ENCODE data around the gene ADD1.

The ADD1 gene

DNA sequence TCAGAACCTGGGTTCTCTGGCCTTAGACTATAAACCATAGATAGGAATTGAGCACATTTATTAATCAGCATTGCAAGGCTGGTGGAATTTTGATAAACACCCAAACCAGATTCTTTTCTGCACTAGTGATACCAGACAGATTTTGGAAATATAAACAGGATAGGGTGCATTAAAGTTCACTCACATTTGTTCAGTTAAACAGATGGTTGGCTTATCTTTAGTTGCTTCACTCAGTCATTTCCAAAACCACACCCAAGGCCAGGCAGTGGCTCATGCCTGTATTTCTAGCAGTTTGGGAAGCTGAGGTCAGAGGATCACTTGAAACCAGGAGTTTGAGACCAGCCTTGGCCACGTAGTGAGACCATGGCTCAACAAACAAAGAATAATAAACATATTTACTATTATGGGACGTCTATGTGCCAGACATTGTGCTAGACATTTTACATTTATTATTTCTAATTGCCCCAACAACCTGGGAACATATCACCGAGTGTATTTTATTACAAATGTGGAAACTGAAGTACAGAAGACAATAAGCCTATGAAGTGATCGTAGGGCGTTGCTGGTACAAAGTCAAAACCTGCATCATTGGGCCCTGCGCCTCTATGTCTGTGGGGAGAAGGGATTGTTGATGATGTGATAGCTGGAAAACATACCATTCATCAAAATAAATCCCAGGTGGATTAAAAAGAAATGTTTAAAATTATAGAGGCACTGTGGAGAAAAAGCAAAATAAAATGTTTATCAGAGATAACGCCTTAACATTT, 15.0 kb downstream of the ADD1 start:
- H3K4me3 ChIP-seq (ENCODE audit: low read depth, low read length): no peak overlapping the region

DNA sequence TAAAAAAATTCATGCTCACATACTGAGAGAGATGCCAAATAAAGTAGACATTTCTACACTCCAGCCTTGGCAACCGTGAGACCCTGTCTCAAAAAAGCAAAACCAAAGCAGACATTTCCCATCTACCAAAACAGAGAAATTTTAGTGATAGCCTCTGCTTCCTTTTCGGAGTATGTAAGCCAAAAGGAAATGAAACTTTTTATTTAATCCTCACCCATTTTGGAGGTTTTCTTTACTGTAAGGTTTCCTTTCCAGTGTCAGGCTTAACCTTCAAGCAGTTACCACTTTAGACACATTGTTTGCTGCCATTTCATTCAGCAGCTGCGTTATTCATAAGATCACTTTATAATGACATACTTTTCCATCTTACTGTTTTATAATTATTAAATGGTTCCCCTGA, 15.9 kb downstream of the ADD1 start:
- no peak overlapping the region for H3K4me3 ChIP-seq (ENCODE audit: low read depth, low read length)

DNA sequence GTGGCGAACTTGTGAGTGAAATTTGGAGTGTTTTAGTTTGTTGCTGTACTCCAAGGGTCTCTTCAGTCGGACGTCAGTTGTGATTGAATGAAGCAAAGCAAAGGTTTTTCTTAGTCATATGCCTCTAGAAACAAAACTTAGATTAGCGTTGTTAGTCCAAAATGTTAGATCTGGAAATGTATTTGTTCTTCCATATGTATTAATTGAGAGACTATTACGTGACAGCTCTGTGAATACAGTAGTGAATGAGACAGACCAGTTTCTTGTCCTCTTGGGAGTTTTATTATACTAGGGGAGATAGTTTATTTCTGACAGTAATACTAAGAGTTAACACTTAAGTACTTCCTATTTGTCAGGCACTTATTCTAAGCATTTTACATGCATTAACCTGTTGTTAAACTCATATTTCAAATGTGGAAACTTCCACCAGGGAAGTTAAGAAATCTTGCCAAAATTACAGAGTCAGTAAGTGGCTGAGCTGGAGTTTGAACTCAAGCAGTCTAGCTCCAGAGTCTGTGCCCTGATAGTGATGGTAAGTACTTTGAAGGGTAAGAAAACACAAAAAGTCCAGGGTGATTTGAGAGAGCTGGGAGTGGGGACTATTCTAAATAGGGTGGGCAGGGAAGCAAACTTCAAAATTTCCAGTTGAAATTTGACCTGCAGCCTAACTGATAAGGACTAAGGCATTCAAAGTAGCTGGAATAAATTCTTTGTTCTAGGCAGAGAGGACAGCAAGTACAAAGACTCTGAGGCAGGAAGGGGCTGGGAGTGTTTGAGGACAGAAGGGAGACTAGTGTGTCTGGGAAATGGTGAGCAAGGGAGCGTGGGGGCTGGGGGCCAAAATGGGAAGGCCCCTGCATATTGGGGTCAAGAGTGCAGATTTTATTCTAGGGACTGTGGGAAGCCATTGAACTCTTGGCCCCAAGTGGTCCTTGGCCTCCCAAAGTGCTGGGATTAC, 17.0 kb downstream of the ADD1 start:
- H3K4me3 ChIP-seq (ENCODE audit: low read depth, low read length): no peak overlapping the region

DNA sequence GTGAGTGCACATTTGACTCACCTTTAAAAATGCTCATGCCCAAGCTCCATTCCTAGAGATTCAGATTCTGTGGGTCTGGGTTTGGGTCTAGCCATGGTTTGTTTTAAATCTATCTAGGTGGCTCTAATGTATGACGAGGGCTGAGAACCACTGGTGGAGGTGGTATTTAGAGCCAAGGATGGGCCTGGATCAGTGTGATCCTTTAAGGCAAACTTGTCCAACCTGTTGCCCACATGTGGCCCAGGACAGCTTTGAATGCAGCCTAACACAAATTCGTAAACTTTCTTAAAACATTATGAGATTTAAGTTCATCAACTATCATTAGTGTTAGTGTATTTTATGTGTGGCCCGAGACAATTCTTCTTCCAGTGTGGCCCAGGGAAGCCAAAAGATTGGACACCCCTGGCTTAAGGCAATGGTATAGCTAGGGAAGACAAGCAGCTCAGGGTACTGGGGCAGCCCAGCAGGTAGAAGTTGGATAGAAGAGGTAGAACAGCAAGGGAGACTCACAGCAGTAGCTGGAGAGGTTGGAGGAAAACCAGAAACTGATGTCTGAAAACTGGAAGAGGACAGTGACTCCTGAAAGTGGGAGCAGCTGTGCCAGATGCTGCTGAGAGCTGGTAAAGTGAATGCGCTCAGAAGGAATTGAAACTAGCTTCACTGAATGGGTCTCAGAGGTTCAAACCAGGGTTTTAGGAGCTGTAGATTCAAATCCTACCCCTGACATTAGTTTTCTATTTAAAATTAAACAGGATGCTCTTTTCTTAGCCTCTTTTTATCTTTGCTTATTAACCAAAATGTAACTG, 18.2 kb downstream of the ADD1 start:
- H3K4me3 ChIP-seq (ENCODE audit: low read depth, low read length): no peak overlapping the region

DNA sequence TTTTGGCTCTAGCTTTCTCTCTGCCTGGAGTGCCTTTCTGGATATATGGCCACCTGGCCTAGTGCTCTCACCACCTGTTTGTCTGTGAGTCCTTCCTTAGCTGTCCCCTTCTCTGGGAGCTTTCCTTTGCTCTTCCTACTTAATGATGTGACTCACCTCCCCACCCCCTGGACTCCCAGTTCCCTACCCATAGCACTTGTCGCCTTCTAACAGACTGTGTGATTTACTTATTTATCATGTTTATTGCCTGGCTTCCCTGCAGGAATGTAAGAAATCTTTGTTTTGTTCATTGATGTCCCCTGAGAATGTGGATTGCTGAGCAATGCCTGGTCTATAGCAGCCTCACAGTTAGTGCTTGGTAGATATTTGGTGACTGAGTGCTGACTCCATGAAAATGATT, 18.9 kb downstream of the ADD1 start:
- H3K4me3 ChIP-seq (ENCODE audit: low read depth, low read length): no peak overlapping the region

DNA sequence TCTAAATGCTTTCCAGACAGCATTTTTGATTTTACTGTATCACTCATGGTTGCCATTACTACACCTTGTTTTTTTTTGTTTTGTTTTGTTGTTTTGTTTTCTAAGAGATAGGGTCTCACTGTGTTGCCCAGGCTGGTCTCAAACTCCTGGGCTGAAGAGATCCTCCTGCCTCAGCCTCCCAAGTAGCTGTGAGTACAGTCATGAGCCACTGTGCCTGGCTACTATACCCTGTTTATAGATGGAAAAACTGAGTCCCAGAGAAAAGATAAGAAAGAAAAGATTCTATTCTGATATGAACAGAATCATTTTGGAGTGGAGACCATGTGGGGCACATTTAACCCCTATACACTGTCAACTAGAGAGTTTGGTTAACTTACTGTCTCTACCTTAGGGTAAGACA, 20.0 kb downstream of the ADD1 start:
- no peak overlapping the region for H3K4me3 ChIP-seq (ENCODE audit: low read depth, low read length)

DNA sequence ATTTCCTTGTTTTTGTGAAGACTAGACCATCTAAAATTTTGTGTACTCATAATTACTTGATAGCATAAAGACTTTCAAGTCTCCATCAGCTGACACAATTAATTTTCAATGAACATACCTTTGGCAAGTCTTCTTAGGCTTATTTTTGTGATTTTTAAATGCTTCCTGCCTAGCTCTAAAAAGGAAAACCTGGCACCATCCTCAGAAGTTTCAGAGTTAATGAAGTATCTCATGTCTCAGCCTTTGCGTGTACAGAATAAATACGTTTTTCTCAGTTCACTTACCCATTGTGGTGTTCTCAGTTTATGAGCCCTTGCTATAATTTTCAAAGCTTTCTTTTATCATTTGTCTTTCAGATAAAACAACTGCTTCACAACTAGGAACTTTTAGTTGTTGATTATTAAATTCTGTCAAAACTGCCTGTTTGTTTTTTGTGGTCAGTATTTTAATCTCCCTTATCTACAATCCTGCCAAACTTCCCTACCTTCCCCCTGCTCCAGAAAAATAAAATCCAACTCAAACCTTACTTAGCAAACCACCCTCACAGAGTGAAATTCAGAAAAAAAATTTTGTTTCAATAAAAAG, 21.6 kb downstream of the ADD1 start:
- H3K4me3 ChIP-seq (ENCODE audit: low read depth, low read length): no peak overlapping the region

DNA sequence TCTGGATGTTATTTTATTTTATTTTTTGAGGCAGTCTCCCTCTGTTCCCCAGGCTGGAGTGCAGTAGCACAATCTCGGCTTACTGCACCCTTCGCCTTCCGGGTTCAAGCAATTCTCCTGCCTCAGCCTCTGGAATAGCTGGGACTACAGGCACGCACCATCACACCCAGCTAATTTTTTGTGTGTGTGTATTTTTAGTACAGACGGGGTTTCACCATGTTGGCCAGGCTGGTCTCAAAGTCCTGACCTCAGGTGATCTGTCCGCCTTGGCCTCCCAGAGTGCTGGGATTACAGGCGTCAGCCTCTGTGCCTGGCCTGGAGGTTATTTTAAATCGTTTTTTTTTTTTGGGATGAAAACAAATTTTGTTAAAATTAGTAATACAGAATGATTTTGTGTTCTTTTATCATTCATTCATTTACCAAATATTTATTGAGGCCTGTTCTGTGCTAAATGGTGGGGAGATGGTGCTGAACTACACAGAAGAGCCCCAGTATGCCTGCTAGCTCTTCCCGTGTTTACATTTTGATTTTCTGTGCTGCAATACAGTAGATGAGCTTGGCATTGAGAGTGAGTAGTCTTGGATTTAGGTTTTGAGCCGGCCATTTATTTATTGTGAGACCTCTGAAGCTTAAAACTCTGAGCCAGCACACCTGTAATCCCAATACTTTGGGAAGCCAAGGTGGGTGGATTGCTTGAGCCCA, 22.7 kb downstream of the ADD1 start:
- no peak overlapping the region for H3K4me3 ChIP-seq (ENCODE audit: low read depth, low read length)

DNA sequence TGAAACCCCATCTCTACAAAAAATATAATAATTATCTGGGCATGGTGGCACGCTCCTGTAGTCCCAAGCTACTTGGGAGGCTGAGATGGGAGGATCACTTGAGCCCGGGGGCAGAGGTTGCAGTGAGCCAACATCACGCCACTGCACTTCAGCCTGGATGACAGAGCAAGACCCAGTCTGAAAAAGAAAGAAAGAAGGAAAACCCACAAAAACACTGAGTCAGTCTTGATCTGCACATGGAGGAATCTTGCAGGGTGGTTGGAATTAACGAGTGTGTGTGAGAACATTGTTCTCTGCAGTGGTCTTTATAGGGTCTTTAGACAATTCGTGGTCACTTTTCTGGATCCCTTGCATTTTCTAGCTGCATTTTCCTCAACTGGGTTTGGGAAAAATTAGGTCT, 23.2 kb downstream of the ADD1 start:
- no peak overlapping the region for H3K4me3 ChIP-seq (ENCODE audit: low read depth, low read length)

DNA sequence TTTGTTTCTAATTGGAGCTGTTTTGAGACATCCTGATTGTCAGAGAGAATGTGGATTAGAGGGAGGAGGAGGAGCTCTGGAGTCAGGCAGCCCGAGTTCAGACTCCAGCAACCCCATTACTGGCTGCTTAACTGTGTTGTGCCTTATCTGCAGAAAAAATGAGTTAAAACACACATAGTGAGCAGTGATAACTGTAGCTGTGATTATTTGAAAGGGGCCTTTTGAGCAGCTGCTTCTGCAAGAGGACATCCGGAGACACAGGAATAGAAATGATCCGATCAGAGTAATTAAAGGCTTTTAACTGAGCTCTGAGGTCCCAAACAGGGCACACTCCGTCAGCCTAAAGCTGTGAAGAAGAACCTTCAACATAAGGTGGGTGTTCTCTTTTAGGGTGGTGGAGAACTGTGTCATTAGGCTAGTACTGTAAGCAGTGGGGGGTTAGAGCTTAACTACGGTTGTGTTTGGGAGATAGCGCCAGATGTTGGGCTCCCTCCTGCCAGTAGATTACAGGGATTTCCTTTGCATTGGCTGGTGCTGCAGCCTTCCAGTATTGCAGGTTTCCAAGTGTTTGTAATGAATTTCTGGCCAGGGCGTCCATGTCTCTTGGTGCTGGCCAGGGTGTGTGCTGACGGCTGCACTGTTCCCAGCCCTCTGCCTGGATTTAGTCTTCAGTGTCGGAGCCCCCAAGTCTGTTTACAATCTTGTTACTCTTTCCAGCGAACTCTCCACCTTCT, 24.3 kb downstream of the ADD1 start:
- H3K4me3 ChIP-seq (ENCODE audit: low read depth, low read length): no peak overlapping the region

DNA sequence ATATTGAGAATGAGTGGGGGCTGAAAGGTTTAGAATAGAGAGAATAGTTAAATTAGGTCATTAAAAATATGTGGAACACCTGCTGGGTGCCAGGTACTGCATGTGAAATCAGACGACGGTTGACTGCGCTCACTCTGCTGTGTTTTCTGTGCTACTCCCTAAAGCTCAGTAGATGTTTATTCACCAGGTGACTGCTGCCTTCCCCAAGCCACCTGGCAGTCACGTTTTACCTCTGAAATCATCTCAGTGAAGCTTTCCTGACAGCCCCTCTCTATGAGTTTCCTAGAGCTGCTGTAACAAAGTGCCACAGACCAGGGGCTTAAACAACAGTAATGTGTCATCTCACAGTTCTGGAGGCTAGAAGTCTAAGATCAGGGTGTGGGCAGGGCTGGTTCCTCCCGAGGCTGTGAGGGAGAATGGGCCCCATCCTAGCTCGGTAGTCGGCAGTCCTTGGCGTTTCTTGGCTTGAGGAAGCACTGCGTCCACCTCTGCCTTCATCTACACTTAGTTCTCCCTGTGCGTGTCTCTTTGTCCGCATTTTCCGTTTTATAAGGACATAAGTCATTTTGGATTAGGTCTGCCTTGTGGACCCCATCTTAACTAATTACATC, 25.3 kb downstream of the ADD1 start:
- H3K4me3 ChIP-seq (ENCODE audit: low read depth, low read length): no peak overlapping the region

DNA sequence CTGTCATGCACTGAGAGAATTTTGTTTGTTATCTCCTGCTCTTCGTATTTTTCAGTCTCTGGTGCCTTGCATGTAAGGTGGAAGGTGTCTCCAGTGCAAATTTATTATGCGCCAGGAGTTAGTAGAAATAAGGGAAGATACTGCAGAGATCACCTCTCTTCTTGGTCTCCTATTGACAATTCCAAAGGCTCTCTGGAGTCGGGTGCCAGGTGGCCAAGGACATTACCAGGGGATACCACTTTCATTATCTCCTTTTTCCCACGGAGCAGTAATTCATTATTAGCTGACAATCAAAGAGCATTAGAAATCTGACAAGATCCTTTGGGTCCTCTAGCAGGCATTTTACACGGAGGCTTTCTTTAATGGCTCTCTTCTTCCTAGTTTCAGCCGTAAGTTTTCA, 26.0 kb downstream of the ADD1 start:
- H3K4me3 ChIP-seq (ENCODE audit: low read depth, low read length): no peak overlapping the region

DNA sequence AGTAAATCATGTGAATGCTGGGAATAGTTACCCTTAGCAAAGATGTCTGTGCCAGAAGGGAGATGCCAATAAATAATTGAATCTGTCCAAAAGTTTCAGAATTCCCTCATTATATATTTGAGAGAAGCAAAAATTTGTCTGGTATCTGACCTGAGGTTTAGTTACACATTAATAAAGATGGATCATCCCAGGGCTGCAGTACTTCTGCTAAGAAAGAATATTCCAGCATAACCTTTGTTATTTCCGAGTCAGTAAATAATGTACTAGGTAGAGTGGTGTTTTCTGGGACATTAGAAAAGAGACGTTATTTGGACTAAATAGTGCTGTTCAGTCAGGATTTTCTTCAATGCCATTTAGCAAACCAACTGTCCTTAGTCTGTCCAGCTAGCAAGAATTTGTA, 26.4 kb downstream of the ADD1 start:
- H3K4me3 ChIP-seq (ENCODE audit: low read depth, low read length): no peak overlapping the region

DNA sequence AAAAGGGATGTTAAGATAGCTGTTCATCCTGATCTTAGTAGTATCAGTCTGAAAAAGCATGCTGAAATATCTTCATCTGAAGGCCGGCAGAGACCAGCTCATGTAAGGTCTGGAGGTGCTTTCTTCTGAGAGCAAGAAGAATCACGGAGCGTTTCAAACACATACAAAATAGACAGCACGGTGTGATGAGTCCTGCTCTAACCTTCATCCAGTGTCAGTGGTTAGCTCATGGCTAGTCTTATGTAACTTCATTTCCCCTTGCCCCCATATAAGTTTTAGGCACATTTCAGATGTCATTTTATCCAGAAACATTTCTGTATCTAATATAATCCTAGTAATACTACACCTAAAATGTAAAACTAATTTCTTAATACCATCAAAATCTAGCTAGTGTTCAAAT, 27.8 kb downstream of the ADD1 start:
- H3K4me3 ChIP-seq (ENCODE audit: low read depth, low read length): no peak overlapping the region

DNA sequence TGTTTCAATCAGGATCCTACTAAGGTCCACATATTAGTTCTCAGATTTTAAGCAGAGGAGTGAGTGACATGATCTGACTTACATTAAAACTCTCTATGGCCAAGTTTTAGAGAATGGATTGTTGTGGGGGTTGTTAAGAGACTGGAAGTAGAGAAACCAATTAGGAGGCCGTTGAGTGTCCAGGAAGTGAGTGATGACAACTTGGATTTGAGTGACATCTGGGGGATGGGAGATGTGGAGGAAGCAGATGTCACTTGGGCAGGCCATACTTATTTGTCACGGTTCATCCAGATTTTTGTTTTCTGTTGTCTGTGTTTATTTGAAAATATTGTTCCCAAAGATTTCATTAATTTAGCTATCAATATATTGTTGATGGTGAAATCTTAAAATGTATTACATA, 28.3 kb downstream of the ADD1 start:
- no peak overlapping the region for H3K4me3 ChIP-seq (ENCODE audit: low read depth, low read length)

DNA sequence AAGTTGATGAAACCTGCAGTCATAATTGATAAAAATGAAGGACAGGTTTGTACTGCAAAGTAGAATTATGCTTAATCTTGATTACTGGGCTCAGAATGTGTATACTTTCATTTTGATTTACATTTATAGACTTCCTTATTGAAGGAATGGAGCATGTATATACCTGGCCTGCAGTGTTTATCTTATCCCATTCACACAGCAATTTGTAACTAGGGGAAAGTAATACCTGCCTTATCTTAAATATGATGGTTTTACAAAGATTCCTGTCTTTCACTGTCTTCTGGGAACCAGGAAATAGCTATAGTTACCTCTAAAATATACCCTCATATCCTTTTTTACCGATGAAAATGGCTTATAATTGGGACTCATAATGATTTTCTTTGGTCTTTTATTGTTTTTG, 29.7 kb downstream of the ADD1 start:
- H3K4me3 ChIP-seq (ENCODE audit: low read depth, low read length): no peak overlapping the region

DNA sequence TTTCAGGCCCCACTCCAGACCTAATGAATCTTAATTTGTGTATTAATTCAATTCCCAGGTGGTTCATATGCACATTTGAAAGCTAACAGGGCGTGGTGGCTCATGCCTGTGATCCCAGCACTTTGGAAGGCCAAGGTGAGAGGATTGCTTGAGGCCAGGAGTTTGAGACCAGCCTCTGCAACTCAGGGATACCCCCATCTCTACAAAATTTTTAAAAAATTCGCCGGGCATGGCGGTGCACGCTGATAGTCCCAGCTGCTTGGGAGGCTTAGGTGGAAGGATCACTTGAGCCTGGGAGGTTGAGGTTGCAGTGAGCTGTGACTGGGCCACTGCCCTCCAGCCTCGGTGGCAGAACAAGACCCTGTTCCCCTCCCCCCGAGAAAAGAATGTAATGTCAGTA, 31.2 kb downstream of the ADD1 start:
- H3K4me3 ChIP-seq (ENCODE audit: low read depth, low read length): no peak overlapping the region

DNA sequence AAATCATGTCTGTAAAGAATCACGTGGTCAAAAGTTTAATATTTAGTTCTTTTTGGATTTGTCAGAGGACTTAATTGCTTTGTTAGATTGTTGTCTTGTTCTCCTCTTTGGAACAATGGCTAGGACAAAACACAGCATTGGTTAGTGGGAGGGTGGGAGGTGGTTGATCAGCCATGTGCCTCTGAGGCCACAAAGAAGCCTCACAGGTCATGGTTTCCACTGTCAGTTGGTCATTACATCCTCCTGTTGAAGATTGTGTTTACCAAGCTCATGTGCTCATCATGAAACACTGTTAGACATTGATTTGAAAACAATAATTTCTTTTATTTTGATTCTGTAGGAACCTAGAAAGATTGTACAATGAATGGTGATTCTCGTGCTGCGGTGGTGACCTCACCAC, 31.9 kb downstream of the ADD1 start:
- no peak overlapping the region for H3K4me3 ChIP-seq (ENCODE audit: low read depth, low read length)

DNA sequence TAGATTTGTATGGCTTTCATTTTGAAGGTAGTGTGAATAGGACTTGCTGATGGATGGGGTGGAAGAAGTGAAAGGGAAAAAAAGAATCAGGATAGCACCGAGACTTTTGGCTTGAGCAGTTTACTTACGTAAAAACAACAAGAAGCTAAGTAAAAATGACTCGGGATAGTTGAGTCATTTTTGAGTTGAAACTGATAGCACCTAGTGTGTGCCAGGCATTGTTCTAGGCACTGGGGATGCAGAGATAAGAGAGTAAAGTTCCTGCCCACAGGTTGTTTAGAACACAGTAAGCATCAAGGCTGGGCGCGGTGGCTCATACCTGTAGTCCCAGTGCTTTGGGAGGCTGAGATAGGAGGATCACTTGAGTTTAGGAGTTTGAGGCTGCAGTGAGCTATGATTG, 34.7 kb downstream of the ADD1 start:
- H3K4me3 ChIP-seq (ENCODE audit: low read depth, low read length): no peak overlapping the region
